HG02981 (cell line): ENCODE measurements around the gene EPS8.
A peak's percentile ranks its signal among the peaks of the same experiment; 100 is the strongest.

ENCODE experiments used
- ATAC-seq: cut with Tn5 transposase; IDR thresholded peaks from one replicate; pipeline ENCODE4 v1.9.1; 2021; ENCODE audit warnings: mild to moderate bottlenecking, moderate library complexity; ENCODE audit not compliant: unreplicated experiment

The EPS8 gene

DNA sequence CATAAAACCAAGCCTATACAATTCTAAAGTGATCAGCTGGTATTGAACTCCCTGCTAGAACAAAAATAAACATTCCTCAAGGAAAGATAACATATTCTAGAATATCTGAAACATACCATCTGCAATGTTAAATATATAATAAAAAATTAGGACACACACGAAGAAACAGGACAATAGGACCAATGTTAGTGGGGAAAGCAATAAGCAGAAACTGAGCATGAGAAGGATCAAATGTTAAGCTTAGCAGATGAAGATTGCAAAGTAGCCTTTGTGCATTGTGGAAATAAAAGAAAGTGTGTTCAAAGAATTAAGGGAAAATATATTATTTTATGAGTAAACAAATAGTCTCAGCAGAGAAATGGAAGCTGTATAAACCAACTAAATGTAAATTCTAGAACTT, 180.8 kb downstream of the EPS8 start:
- no peak for ATAC-seq

DNA sequence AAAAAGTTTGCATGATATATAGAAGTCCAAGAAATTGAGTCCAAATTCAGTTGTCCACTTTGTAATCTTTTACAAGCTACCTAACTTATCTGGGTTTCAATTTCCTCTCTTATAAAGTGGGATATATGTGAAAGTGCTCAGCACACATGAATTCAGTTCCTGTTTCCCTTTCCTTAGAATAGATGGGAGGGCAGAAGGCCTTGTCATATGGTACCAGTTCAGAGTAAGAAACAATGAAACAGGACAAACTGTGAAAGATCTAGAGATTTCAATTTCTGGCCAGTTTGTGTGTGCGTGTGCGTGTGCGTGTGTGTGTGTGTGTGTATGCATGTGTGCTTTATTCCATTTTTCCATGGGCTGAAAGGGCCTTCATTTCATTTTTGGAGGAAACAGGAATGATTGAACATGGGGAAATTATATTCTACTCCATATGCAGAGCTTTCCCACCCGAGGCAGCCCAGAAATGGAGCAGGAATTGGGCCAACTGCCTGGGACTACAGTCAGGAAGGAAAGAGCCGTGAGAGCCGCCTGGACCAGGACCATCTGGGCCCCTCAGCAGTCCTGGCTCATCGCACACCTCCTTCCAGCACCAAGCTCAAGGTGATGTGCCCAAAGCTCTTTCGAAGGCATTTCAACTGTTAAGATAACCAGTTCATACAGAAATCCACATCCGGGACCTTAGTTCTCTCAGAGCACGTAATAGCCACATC, 183.2 kb downstream of the EPS8 start:
- no peak for ATAC-seq

DNA sequence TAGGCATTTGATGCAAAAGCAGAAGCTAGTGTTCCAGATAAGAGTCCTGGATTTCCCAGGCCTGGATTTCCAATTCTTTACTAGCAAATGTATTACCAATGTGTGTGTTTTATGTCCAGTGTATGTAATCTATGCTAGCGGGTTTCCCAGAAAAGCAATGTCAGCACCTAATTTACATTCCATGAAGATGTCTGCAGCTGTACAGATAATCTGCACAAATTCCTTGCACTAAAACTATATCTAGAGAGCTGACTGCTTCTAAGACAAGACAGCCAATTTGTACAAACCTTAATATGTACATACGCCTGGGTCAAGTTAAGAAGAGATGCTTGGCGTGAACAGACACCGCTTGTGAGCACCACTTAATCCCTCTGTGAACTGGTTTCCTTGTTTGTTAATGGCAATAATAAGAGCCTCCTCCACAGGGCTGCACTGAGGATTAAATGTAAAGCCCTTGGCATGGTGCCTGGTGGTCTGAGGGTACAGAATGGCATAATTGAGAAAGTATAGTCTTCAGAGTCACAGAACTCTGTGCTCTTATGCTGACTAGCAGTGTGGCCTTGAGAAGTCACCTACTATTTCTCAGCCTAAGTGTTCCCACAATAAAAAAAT, 185.6 kb downstream of the EPS8 start:
- no peak for ATAC-seq

- ATAC-seq: no peak
Observed at GRCh38 chr12:15602051-15602672, 187.0 kb downstream of the EPS8 start.

GRCh38 chr12:15601210-15601800, 187.9 kb downstream of the EPS8 start:
- no peak for ATAC-seq

GRCh38 chr12:15600223-15600935, 188.8 kb downstream of the EPS8 start:
- ATAC-seq: no peak

DNA sequence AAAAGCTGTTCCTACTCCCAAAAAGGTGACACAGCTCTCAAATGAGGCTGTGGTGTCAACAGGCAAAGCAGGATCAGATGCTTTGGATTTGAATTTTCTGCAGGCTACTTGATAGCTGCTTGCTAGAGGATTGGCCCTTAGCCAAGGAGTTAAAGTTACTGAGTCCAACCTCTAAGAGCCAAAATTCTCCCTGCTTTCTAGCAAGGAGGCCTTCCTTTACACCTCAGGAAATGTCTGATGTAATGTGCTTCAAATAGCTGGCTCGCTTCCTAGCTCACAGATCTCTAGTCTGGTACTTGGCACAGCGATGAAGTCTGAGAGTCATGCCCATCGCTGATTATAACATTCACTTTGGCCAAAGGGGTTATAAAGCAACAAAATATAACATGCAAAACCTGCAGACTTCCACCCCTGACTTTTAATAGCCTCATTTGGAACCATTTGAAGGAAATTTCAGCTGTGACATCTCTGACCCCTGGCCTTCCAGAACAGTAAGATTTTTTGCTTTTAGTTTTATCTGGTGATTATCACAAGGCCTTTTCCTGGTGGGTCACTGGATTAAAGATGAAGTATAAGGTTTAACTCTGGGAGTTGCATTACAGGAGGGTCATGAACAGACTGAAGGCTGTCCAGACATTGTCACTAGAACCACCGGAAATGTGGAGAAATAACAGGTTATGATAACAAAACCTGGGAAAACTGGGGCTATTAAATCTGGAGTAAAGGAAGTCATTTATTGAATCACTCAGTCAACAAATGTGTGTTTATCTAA, 189.7 kb downstream of the EPS8 start:
- no peak for ATAC-seq

GRCh38 chr12:15597125-15597830, 191.9 kb downstream of the EPS8 start:
- ATAC-seq: no peak

- no peak for ATAC-seq
Observed at GRCh38 chr12:15596174-15596573, 193.0 kb downstream of the EPS8 start.

GRCh38 chr12:15592934-15593333, 196.3 kb downstream of the EPS8 start:
- ATAC-seq: no peak

GRCh38 chr12:15591811-15592210, 197.4 kb downstream of the EPS8 start:
- ATAC-seq: no peak

DNA sequence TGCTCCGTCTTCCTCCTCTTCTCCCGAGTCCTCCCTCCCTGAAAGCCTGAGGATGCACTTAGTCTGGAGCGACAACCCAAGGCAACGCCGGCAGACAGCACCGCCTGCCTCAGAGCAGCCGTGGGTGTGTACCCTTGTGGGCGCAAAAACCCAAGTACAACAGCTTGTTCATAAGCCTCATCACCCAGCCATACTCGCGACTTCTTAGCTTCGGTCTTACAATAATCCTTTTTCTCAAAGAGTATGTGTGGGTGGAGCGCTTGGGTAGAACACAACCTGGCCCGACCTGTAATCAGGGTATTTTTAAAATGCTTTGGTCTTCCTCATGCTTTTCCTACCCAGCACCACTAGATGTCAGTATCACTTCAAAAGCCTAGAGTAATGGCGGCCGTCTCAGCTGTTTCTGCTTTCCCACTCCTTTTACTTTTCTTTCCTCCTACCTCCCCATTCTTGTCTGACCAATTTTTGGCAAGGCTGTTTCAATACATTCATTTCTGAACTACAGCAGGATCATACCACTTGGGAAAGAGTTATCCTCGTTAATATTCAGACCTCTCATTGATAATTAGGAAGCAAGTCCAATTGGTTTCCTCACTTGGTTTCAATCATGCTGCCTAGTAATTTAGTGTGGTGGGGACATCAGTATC, 198.9 kb downstream of the EPS8 start:
- ATAC-seq: peak; percentile 94

DNA sequence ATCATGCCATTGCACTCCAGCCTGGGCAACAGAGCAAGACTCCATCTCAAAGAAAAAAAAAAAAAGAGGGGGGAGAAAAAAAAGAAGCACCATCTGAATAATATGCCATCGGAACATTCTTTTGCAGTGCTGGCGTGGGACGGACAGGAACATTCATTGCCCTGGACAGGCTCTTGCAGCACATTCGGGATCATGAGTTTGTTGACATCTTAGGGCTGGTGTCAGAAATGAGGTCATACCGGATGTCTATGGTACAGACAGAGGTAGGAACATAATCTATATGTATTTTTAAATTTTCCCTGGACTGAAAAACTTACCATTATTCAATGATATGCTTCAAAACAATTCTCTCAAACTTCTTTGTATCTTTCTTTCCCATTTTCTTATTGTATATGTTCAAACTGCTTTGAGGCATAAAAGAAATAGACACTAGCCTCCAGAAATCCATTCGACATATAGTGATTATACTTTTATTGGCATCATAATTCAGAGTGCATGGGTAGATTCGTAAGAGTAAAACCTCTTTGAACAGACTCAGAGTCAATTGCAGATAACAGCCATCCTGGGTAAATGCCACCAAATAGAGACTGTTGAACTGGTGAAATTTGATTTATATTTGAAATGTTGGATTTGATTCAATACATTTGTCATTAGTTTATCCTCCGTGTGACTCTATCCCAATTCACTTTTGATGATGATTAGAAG, 199.7 kb downstream of the EPS8 start:
- ATAC-seq: no peak

DNA sequence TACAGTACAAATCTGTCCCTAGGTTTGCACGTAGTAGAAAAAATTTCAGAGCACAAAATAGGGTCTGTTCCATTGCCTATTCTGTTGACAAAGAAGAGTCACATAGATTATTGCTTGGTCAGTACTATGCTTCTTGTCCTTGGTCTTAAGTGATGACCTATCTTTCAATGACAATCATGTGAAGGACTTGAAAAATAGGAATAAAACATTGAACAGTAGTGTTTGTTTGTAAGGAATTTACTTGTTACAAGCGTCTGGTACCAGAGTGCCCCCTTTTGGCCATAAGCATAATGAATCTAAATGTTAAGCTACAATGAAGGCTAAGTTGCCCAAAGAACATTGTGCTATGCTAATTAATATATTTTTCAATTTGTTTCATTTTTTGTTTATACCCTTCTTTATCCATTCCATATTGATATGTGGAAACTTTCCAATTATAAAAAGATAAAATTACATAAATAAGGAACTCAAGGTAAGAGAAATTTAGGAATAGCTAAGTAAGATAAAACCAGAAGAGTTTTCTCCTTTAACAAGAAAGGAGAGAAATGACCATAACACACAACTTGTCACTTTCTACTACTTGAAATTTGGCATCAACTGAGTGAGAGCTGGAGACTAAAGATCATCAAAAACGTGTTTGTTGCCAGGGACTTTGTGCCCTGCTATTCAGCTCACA, 204.7 kb downstream of the EPS8 start:
- no peak for ATAC-seq

- ATAC-seq: no peak
Observed at GRCh38 chr12:15583804-15584203, 205.4 kb downstream of the EPS8 start.

DNA sequence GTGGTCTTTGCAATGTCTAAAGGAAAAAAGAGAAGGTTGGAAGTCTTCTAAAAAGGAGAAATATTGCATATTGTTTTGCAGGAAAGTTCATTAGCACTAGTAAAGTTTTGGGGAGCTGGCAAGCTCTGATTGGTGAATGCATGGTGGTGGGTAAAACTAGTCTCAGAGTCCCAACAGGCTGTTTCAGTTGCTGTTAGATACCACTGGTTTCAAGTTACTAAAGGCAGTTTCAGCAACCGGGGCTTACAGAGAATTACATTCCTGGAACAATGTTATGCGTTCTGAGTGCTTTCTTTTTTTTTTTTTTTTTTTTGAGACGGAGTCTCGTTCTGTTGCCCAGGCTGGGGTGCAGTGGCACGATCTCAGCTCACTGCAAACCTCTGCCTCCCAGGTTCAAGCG, 208.2 kb downstream of the EPS8 start:
- no peak for ATAC-seq

DNA sequence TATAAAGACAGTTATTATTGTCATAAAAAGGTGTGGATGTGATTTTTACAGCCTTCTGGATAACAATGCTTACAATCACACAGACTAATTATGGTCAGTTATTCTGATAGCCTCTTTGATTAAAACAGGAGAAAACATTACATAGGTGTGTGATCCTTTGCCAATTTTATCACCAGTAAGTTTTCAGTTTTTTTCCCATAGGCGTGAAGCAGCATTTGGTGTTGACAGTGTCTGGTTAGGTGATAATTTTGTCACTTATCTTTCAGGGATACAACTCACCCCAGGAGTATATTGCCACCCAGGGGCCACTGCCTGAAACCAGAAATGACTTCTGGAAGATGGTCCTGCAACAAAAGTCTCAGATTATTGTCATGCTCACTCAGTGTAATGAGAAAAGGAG, 208.8 kb downstream of the EPS8 start:
- no peak for ATAC-seq
